ENCODE results near the gene C2orf76. TPM values are rescaled to one million over a fixed set of nuclear protein-coding genes. Genes with fewer than 3 reads are reported as not detected.
"Not testable (repeated sequence)": the region's sequence is repeated elsewhere in the genome, so short reads cannot be mapped to it uniquely, and the experiment has no call there.

C2orf76 gene
- total and polyA plus RNA-seq, 12 donors: 2.2 to 47.4 (median 16.9) TPM

DNA sequence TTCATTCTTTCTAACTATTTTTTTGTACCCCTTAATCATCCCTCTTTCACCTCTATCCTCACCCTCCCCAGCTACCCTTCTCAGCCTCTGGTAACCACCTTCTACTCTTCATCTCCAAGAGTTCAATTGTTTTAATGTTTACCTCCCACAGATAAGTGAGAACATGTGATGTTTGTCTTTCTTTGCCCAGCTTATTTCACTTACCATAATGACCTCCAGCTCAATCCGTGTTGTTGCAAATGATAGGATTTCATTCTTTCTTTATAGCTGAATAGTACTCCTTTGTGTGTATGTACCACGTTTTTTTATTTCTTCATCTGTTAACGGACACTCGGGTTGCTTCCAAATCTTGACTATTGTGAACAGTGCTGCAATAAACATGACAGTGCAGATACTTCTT lies 42.9 kb upstream of the C2orf76 start:
- Histone ChIP-seq H3K36me3 (replicated peaks in 1 of 2) (no peaks in the 10 kb centered on the region), H3K4me3 (no peak overlapping the region), H3K4me1 (replicated peaks in 1 of 2) (peaks cover 0 to 3% of the 10 kb centered on the region in 2 donors), H3K27me3 (no peaks in the 10 kb centered on the region), H3K9me3 (replicated peaks in 1 of 3) (no peaks in the 10 kb centered on the region), H3K27ac (no peak overlapping the region)
- no peak for TF ChIP-seq POLR2A (IDR thresholded peaks at IDR 0.05)
- TF ChIP-seq, protein P1, sequence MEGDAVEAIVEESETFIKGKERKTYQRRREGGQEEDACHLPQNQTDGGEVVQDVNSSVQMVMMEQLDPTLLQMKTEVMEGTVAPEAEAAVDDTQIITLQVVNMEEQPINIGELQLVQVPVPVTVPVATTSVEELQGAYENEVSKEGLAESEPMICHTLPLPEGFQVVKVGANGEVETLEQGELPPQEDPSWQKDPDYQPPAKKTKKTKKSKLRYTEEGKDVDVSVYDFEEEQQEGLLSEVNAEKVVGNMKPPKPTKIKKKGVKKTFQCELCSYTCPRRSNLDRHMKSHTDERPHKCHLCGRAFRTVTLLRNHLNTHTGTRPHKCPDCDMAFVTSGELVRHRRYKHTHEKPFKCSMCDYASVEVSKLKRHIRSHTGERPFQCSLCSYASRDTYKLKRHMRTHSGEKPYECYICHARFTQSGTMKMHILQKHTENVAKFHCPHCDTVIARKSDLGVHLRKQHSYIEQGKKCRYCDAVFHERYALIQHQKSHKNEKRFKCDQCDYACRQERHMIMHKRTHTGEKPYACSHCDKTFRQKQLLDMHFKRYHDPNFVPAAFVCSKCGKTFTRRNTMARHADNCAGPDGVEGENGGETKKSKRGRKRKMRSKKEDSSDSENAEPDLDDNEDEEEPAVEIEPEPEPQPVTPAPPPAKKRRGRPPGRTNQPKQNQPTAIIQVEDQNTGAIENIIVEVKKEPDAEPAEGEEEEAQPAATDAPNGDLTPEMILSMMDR (IDR thresholded peaks at IDR 0.05): no peak
- WGBS, 4 donors: 68 to 79% (median 77%) methylated on average over 4 of the region's 4 CpGs
- no peak for DNase-seq
- intact Hi-C loops (cut with DNase I): loop anchor here (5.0 to 10.0 kb wide), 2 partner anchors 245 to 248 kb away; no protein-coding TSS in a partner anchor

DNA sequence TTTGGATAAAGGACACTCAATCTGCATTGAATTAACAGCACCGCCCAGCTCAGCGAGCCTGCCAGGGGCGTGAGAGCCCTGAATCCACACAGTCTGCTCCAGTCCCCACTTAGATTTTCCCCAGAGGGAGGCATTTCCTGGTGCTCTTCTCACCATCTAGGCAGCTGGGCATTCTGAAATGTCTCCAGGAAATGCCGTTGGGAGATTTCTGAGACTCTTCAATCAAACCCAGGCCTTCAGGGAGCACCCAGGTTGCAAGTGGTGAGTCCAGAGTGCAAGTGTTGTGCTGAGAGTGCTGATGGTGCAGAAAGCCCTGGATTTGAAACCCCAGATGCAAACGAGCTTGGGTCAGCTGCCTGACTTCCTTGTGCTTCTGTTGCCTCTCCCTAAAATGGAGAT lies 41.6 kb upstream of the C2orf76 start:
- peak in 1 of 7 donors; percentile 43 for DNase-seq
- no peaks in the 10 kb centered on the region for H3K27me3 ChIP-seq
- H3K27ac ChIP-seq: no peak overlapping the region
- H3K4me1 ChIP-seq (replicated peaks in 1 of 2): peaks cover 0 to 3% of the 10 kb centered on the region in 2 donors
- no peak overlapping the region for H3K4me3 ChIP-seq
- no peaks in the 10 kb centered on the region for H3K9me3 ChIP-seq (replicated peaks in 1 of 3)
- H3K36me3 ChIP-seq (replicated peaks in 1 of 2): no peaks in the 10 kb centered on the region
- 60 to 75% (median 62%) methylated on average over 3 to 5 of the region's 5 CpGs for WGBS, 4 donors
- TF ChIP-seq POLR2A (IDR thresholded peaks at IDR 0.05): no peak
- TF ChIP-seq, protein P1 (IDR thresholded peaks at IDR 0.05): no peak
- intact Hi-C loops (cut with DNase I): loop anchor here (5.0 to 10.0 kb wide), 2 partner anchors 247 to 249 kb away; no protein-coding TSS in a partner anchor

DNA sequence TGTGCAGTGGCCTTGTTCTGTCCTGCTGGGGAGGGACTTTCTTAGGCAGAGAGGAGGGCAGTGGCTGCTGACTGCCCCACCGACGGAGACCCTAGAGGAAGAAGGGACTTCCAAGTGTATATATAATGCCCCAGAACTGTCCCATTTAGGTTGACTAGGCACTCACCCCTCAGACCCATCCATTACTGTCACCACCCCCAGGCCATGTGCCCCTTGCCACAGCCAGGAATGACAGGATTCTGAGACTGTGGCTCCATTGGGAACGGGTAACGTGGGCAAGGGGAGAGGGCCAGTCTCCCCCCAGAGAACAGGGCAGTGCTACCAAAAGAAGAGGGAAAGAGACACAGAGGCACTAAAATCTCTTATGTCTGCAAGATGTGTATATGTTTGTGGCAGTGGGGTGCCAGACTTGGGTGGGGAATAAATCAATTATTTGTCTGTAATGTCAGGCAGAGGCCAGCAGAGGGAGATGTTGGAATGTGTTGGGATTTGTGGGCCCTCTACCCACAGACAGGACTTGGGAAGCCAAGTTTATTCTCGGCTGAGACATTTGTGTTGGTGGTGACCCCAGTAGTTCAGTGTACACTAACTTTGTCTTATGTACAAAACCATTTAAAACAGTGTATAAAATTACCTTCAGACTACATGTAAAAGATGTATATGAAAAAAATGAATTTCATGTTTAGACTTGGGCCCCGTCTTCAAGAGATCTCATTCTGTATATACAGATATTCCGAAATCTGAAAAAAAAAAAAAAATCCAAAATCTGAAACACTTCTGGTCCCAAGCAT lies 41.0 kb upstream of the C2orf76 start:
- WGBS, 4 donors: 70 to 76% (median 73%) methylated on average over 7 of the region's 7 CpGs
- intact Hi-C loops (cut with DNase I): loop anchor here (2.0 to 10.0 kb wide), 3 partner anchors 69 to 250 kb away; no protein-coding TSS in a partner anchor

DNA sequence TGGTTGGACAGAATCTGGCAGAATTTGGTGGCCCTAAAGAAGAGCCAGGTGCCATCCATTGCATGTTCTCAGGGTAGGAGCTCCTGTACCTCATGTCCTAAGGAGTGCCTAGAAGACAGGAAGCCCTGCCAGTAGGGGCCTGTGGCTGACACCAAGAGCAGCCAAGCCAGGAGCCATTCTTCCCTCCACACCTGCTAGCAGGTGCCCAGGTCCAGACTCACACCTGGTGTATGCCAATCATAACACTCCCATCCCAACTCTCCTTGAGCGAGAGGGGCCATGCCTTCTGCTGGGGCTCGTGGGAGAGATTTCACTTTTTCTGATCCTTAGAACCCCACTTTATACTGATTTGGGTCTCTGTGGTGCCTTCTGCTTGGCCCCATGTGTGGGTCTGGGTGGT lies 38.5 kb upstream of the C2orf76 start:
- no peak overlapping the region for H3K4me3 ChIP-seq
- intact Hi-C loops (cut with DNase I): loop anchor here (5.0 to 10.0 kb wide), 2 partner anchors 250 to 252 kb away; no protein-coding TSS in a partner anchor
- H3K27ac ChIP-seq: no peak overlapping the region
- 83 to 100% (median 88%) methylated on average over 2 of the region's 2 CpGs; no CpG with 5 or more reads in 1 of the 4 donors for WGBS, 4 donors
- no peak for DNase-seq
- peaks cover 0 to 10% of the 10 kb centered on the region in 2 donors for H3K4me1 ChIP-seq (replicated peaks in 1 of 2)
- H3K9me3 ChIP-seq (replicated peaks in 1 of 3): no peaks in the 10 kb centered on the region
- no peaks in the 10 kb centered on the region for H3K36me3 ChIP-seq (replicated peaks in 1 of 2)
- H3K27me3 ChIP-seq: no peaks in the 10 kb centered on the region
- TF ChIP-seq, protein P1 (IDR thresholded peaks at IDR 0.05): no peak
- TF ChIP-seq POLR2A (IDR thresholded peaks at IDR 0.05): no peak

More for the DNA sequence above, 41.0 kb upstream of the C2orf76 start:
- H3K27me3 ChIP-seq: no peaks in the 10 kb centered on the region
- no peaks in the 10 kb centered on the region for H3K36me3 ChIP-seq (replicated peaks in 1 of 2)
- H3K4me3 ChIP-seq: no peak overlapping the region
- peak; percentile 42 to 82 (median 59) for DNase-seq
- TF ChIP-seq, protein P1 (IDR thresholded peaks at IDR 0.05): peak; percentile 72 to 97 (median 91)
- TF ChIP-seq POLR2A (IDR thresholded peaks at IDR 0.05): no peak
- H3K27ac ChIP-seq: no peak overlapping the region
- H3K4me1 ChIP-seq (replicated peaks in 1 of 2): peaks cover 0 to 7% of the 10 kb centered on the region in 2 donors
- H3K9me3 ChIP-seq (replicated peaks in 1 of 3): no peaks in the 10 kb centered on the region

DNA sequence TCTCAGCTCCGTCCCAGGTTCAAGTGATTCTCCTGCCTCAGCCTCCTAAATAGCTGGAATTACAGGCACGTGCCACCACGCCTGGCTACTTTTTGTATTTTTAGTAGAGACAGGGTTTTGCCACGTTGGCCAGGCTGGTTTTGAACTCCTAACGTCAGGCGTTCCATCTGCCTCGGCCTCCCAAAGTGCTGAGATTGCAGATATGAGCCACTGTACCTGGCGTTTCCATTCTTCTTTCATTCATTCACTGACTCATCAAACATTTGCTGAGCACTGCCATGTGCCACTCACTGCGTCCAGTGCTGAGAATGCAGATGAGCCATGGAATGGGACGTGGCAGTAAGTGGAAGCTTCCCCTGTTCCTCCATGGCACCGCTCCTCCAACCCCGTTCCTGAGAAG lies 37.0 kb upstream of the C2orf76 start:
- 86 to 90% (median 88%) methylated on average over 12 of the region's 12 CpGs for WGBS, 4 donors
- not testable (repeated sequence) for DNase-seq; H3K4me1 ChIP-seq (replicated peaks in 1 of 2); H3K27ac ChIP-seq; H3K4me3 ChIP-seq; H3K27me3 ChIP-seq; H3K9me3 ChIP-seq (replicated peaks in 1 of 3); H3K36me3 ChIP-seq (replicated peaks in 1 of 2)
- intact Hi-C loops (cut with DNase I): loop anchor here in 1 of 2 donors (10.0 kb wide), 1 partner anchor 251 kb away; no protein-coding TSS in a partner anchor

All from adrenal gland (tissue), 12 donors.